ENCODE data around the gene NTM. TPM values are rescaled to one million over a fixed set of nuclear protein-coding genes. Genes with fewer than 3 reads are reported as not detected.

Gene NTM
- total RNA-seq, 3 donors from 2014 or later = 0.66 to 9.0 (median 1.0) TPM

- Histone ChIP-seq H3K4me3 (no peak overlapping the region), H3K9me3 (no peaks in the 10 kb centered on the region), H3K27ac (no peak overlapping the region), H3K36me3 (no peaks in the 10 kb centered on the region), H3K27me3 (peaks cover 0 to 42% of the 10 kb centered on the region in 2 donors), H3K4me1 (no peaks in the 10 kb centered on the region)
- intact Hi-C loops (cut with DNase I; ENCODE audit: low total_unique reads) = no loop called here
- no peak for TF ChIP-seq CTCF (IDR thresholded peaks at IDR 0.05)
- no peak for TF ChIP-seq POLR2A (IDR thresholded peaks at IDR 0.05)
- TF ChIP-seq POLR2AphosphoS5 (IDR thresholded peaks at IDR 0.05) = no peak
- no peak for DNase-seq (ENCODE audit: low spot score in 2 of 2)
These were observed 437.5 kb downstream of the NTM start for GRCh38 chr11:131807876-131808275.

- DNase-seq (ENCODE audit: low spot score in 2 of 2) = no peak
- Histone ChIP-seq H3K27ac (no peak overlapping the region), H3K4me1 (no peaks in the 10 kb centered on the region), H3K27me3 (peaks cover 0 to 42% of the 10 kb centered on the region in 2 donors), H3K9me3 (no peaks in the 10 kb centered on the region), H3K36me3 (no peaks in the 10 kb centered on the region), H3K4me3 (no peak overlapping the region)
- TF ChIP-seq POLR2AphosphoS5 (IDR thresholded peaks at IDR 0.05) (no peak), POLR2A (IDR thresholded peaks at IDR 0.05) (no peak), CTCF (IDR thresholded peaks at IDR 0.05) (no peak)
- intact Hi-C loops (cut with DNase I; ENCODE audit: low total_unique reads) = no loop called here
These were observed 438.1 kb downstream of the NTM start for GRCh38 chr11:131808470-131808869.

DNA sequence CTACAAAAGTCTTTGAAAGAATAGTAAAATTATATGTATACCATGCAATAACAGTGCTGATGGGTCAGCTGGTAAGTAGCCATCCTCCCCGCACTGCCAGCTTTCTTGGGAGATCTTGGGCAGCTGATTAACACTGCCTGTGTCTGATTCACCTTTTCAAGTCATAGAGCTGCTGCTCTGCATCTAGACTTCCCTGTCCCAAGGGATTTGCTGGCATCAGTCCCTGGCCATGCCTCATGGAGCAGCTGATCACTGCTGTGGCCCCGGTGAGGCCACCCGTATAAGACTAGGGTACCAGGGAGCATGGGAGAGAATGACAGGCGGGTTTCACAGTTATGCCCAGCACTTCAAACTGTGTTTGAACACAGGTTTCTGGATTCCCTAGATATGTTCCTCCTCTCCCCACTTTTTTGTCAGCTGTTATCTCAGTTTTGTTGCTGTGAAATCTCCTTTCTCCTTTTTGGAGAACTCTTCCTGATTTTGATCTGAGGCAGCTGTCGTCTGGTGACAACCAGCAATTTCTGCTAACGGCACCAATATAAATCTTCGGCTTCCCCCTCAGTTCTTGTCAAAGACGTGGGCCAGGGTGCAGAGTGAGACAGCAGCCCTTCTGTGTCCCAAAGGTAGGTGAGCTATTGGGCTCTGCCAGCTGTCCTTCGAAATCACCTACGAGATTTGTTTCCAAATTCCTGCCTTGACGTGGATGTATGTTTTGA lies 438.9 kb downstream of the NTM start:
- TF ChIP-seq CTCF (IDR thresholded peaks at IDR 0.05) (no peak), POLR2AphosphoS5 (IDR thresholded peaks at IDR 0.05) (no peak)
- Histone ChIP-seq H3K27me3 (peaks cover 0 to 42% of the 10 kb centered on the region in 2 donors), H3K27ac (no peak overlapping the region), H3K4me3 (no peak overlapping the region), H3K4me1 (no peaks in the 10 kb centered on the region), H3K9me3 (no peaks in the 10 kb centered on the region), H3K36me3 (no peaks in the 10 kb centered on the region)
- DNase-seq (ENCODE audit: low spot score in 2 of 2) = no peak
- intact Hi-C loops (cut with DNase I; ENCODE audit: low total_unique reads) = no loop called here

- no peak for DNase-seq (ENCODE audit: low spot score in 2 of 2)
- peaks cover 0 to 42% of the 10 kb centered on the region in 2 donors for H3K27me3 ChIP-seq
- H3K27ac ChIP-seq = no peak overlapping the region
- TF ChIP-seq POLR2AphosphoS5 (IDR thresholded peaks at IDR 0.05) = no peak
- TF ChIP-seq CTCF (IDR thresholded peaks at IDR 0.05) = no peak
- no peak for TF ChIP-seq POLR2A (IDR thresholded peaks at IDR 0.05)
- H3K36me3 ChIP-seq = no peaks in the 10 kb centered on the region
- no peaks in the 10 kb centered on the region for H3K9me3 ChIP-seq
- intact Hi-C loops (cut with DNase I; ENCODE audit: low total_unique reads) = no loop called here
- H3K4me3 ChIP-seq = no peak overlapping the region
- no peaks in the 10 kb centered on the region for H3K4me1 ChIP-seq
These were observed 440.1 kb downstream of the NTM start for GRCh38 chr11:131810541-131810940.

DNA sequence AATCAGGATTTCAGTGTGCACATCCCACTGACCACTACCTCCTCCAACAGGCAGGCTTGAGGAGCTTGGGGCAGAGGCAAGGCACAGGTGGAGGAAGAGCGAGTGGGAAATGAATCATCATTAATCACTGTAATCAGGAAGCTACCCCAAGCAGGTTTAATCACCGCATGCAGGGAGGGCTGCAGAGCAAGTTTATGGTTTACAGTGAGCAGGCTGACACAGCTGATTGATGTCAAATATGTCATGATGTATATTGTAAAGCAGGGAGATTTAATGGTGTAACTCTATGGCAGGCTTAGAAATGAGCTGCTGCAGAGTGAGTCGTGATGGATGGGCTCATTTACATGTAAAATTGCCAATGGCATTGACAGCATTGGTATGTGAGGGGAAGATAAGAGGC lies 441.0 kb downstream of the NTM start:
- TF ChIP-seq POLR2A (IDR thresholded peaks at IDR 0.05) (no peak), CTCF (IDR thresholded peaks at IDR 0.05) (no peak), POLR2AphosphoS5 (IDR thresholded peaks at IDR 0.05) (no peak)
- no peaks in the 10 kb centered on the region for H3K4me1 ChIP-seq
- H3K27ac ChIP-seq = no peak overlapping the region
- no peak overlapping the region for H3K4me3 ChIP-seq
- H3K36me3 ChIP-seq = no peaks in the 10 kb centered on the region
- peaks cover 0 to 42% of the 10 kb centered on the region in 2 donors for H3K27me3 ChIP-seq
- intact Hi-C loops (cut with DNase I; ENCODE audit: low total_unique reads) = no loop called here
- DNase-seq (ENCODE audit: low spot score in 2 of 2) = no peak
- H3K9me3 ChIP-seq = no peaks in the 10 kb centered on the region

Measured in breast epithelium (tissue), 4 donors.